Astrocyte (in vitro differentiated cells and primary cell): ENCODE data around the gene CLVS2.

ENCODE experiments used
- EZH2 ChIP-seq: IDR thresholded peaks from 2 replicates; pipeline ENCODE4 v1.6.1; 2012; ENCODE audit warnings: mild to moderate bottlenecking, low read length, inconsistent platforms; ENCODE audit not compliant: insufficient read depth
- TF ChIP-seq, protein P1 (sequence below): IDR thresholded peaks from 2 replicates; pipeline ENCODE4 v1.5.1; 2011; ENCODE audit warnings: low read depth, mild to moderate bottlenecking, inconsistent platforms, low read length, moderate library complexity; ENCODE audit not compliant: insufficient read depth

DNA sequence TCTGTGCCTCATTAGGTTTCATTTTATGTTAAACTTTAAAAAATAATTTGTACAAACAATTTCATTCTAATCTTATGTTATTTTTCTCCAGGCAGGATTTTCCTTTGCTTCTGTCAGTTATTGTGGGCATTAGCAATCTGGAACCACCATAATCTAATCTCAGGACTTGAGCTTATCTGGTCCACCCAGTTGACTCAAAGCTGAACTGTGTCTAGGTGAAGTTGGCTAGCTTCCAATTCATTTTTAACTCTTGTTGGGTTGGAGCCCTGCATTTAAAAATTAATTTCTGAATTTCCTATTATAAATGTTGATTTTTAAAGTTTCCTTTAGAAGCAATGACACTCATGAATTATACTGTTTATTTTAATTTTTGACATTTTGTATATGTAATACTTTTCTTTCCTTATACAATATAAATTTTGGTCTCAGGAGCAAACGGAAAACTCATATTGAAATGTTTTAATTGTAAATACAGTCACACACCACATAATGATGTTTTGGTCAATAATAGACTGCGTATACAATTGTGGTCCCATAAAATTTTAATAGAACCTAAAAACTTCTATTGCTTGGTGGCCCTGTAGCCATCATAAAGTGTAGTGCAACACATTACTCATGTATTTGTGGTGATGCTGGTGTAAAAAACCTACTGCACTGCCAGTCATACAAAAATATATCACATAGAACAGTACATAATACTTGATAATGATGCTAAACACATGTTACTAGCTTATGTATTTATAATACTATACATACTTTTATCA, 121.3 kb downstream of the CLVS2 start:
- TF ChIP-seq, protein P1, sequence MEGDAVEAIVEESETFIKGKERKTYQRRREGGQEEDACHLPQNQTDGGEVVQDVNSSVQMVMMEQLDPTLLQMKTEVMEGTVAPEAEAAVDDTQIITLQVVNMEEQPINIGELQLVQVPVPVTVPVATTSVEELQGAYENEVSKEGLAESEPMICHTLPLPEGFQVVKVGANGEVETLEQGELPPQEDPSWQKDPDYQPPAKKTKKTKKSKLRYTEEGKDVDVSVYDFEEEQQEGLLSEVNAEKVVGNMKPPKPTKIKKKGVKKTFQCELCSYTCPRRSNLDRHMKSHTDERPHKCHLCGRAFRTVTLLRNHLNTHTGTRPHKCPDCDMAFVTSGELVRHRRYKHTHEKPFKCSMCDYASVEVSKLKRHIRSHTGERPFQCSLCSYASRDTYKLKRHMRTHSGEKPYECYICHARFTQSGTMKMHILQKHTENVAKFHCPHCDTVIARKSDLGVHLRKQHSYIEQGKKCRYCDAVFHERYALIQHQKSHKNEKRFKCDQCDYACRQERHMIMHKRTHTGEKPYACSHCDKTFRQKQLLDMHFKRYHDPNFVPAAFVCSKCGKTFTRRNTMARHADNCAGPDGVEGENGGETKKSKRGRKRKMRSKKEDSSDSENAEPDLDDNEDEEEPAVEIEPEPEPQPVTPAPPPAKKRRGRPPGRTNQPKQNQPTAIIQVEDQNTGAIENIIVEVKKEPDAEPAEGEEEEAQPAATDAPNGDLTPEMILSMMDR: no peak
- no peak for TF ChIP-seq EZH2
